ENCODE results near the gene SLC51B.

GRCh38 chr15:65069779-65070546, 24.8 kb downstream of the SLC51B start:
- TF ChIP-seq ESRRA (IDR thresholded peaks at IDR 0.05; ENCODE audit: borderline replicate concordance, low read depth) (no peak), EZH2 (IDR thresholded peaks at IDR 0.05; ENCODE audit: borderline replicate concordance, low read depth, low read length) (no peak), CTCF (IDR thresholded peaks at IDR 0.05 in 2 of 3, conservative IDR thresholded peaks at IDR 0.05 in 1 of 3; ENCODE audit: insufficient read depth in 2 of 3, low read depth in 1 of 3, low read length in 3 of 3) (no peak), CBX3 (IDR thresholded peaks at IDR 0.05; ENCODE audit: borderline replicate concordance in 1 of 2, low read length in 2 of 2) (no peak), ZFP36 (IDR thresholded peaks at IDR 0.05; ENCODE audit: low read depth, low read length, partially characterized antibody) (no peak), YY1 (IDR thresholded peaks at IDR 0.05; ENCODE audit: borderline replicate concordance in 1 of 3, control insufficient read depth in 1 of 3, extremely low read depth in 1 of 3, insufficient read depth in 3 of 3, insufficient read length in 1 of 3, insufficient replicate concordance in 2 of 3, low read depth in 1 of 3, low read length in 2 of 3) (no peak), MYC (IDR thresholded peaks at IDR 0.05; ENCODE audit: low read depth, low read length) (no peak), MYC (CRISPR knock-in tag; IDR thresholded peaks at IDR 0.05; ENCODE audit: borderline replicate concordance, low read depth) (no peak), MAX (CRISPR knock-in tag; IDR thresholded peaks at IDR 0.05) (no peak), ZNF639 (CRISPR knock-in tag; conservative IDR thresholded peaks at IDR 0.05 in 1 of 2, IDR thresholded peaks at IDR 0.05 in 1 of 2) (no peak), YBX1 (IDR thresholded peaks at IDR 0.05) (no peak), CHD2 (IDR thresholded peaks at IDR 0.05; ENCODE audit: low read depth, low read length) (no peak), REST (IDR thresholded peaks at IDR 0.05; ENCODE audit: borderline replicate concordance) (no peak), REST (CRISPR knock-in tag; IDR thresholded peaks at IDR 0.05; ENCODE audit: low read depth) (no peak), POLR2A (conservative IDR thresholded peaks at IDR 0.05) (no peak), SAP30 (IDR thresholded peaks at IDR 0.05; ENCODE audit: borderline replicate concordance, insufficient read depth, low read depth, low read length, poor library complexity, severe bottlenecking) (no peak)
